BE2C (cell line): Measurements from ENCODE around the gene SEC24D.

ENCODE experiments used
- DNase-seq: peaks from one replicate; pipeline ENCODE4 v3.0.0-alpha.2; 2020
- H3K27me3 ChIP-seq: fragments of 250-450 bp; sonication (Bioruptor Pico); 2 replicates; pipeline ENCODE4 v1.5.1; 2020; ENCODE audit warnings: mild to moderate bottlenecking
- H3K36me3 ChIP-seq: fragments of 250-450 bp; sonication (Bioruptor Pico); 2 replicates; pipeline ENCODE4 v1.5.1; 2020; ENCODE audit warnings: mild to moderate bottlenecking
- H3K4me1 ChIP-seq: fragments of 250-450 bp; sonication (Bioruptor Pico); 2 replicates; pipeline ENCODE4 v1.5.1; 2020
- H3K4me3 ChIP-seq: 2 replicates; pipeline ENCODE4 v1.5.1; 2011; ENCODE audit warnings: low read depth, low read length
- H3K9me3 ChIP-seq: fragments of 250-450 bp; sonication (Bioruptor Pico); 2 replicates; pipeline ENCODE4 v1.5.1; 2020
- TF ChIP-seq, protein P1 (sequence below): IDR thresholded peaks from 2 replicates; pipeline ENCODE4 v1.5.1; 2012; ENCODE audit warnings: mild to moderate bottlenecking, low read depth, low read length

SEC24D gene

DNA sequence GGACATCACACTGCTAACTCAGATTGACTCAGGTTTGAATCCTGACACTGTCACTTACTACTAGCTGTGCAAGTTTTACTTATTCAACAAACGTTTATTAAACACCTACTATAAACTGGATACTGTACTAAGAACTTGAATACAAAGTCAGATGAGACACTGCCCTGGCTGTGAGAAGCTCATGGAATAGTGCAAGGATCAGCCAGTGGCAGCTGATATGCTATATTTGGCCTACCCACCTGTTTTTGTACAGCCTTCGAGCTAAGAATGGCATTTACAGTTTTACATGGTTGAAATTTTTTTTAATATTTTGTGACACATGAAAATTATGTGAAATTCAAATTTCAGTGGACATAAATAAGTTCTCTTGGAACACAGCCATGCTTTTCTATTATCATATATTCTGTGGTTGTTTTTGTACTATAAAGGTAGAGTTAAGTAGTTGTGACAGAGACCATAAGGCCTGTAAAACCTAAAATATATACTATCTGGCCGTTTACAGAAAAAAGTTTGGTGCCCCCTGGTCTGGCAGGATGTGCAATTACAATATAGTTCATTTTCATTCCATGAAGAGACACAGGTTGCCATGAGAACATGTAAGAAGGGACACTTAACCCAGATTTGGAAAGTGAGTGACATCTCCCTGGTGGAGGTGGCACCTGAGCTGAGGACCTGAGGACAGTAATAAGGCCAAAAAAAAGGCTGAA, 3.4 kb upstream of the SEC24D start:
- Histone ChIP-seq H3K36me3 (no peaks in the 10 kb centered on the region), H3K27me3 (no peaks in the 10 kb centered on the region)
- DNase-seq = no peak

GRCh38 chr4:118837121-118837507, 1.2 kb upstream of the SEC24D start:
- no peaks in the 10 kb centered on the region for H3K9me3 ChIP-seq
- peak overlapping the region; percentile 96 for H3K4me3 ChIP-seq
- DNase-seq = no peak
- TF ChIP-seq, protein P1, sequence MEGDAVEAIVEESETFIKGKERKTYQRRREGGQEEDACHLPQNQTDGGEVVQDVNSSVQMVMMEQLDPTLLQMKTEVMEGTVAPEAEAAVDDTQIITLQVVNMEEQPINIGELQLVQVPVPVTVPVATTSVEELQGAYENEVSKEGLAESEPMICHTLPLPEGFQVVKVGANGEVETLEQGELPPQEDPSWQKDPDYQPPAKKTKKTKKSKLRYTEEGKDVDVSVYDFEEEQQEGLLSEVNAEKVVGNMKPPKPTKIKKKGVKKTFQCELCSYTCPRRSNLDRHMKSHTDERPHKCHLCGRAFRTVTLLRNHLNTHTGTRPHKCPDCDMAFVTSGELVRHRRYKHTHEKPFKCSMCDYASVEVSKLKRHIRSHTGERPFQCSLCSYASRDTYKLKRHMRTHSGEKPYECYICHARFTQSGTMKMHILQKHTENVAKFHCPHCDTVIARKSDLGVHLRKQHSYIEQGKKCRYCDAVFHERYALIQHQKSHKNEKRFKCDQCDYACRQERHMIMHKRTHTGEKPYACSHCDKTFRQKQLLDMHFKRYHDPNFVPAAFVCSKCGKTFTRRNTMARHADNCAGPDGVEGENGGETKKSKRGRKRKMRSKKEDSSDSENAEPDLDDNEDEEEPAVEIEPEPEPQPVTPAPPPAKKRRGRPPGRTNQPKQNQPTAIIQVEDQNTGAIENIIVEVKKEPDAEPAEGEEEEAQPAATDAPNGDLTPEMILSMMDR = no peak
- H3K4me1 ChIP-seq = no peaks in the 10 kb centered on the region
- no peaks in the 10 kb centered on the region for H3K27me3 ChIP-seq
- peaks cover 14% of the 10 kb centered on the region for H3K36me3 ChIP-seq

More for the DNA sequence above, 3.4 kb upstream of the SEC24D start:
- H3K4me3 ChIP-seq = no peak overlapping the region
- TF ChIP-seq, protein P1 = no peak
- no peaks in the 10 kb centered on the region for H3K9me3 ChIP-seq
- H3K4me1 ChIP-seq = no peaks in the 10 kb centered on the region

DNA sequence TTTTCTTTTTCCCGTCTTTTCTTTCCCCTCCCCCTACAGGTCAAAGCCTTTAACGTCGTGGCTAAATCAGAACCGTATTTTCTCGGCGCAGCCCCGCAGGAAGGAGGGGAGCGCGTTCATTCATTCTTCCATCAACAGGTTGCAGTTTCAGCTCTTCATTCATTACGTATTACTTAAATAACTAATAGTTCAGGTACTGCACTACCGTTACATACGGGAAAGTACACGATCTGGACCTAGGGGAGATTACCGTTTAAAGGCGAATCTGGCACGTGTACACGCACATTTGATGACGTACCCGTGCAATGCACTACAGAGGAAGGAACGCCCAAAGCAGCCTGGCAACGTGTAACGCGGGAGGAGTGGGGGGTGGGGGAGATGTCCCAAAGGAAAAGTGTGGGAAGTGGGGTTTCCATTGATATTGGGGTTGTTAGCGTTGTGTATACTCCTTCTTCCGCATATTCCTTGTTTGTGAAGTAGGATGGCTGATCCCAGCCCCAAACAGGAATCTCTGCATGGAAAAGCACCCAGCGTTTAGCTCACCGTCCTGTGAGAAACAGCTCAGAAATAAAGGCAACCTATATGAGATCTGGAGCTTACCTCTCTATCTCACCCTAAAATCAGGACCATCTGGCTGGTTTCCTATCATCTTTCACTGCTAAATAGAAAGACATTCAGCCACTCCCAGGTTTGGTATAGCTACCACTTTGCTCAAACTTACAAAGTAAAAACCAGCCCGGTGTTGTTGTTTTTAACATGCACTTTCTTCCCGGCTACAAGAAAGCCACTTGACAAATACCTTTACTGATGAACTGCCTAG, 585 bp upstream of the SEC24D start:
- TF ChIP-seq, protein P1 = no peak
- H3K4me3 ChIP-seq = peak overlapping the region; percentile 96
- DNase-seq = peak; percentile 63
- no peaks in the 10 kb centered on the region for H3K4me1 ChIP-seq
- peaks cover 20% of the 10 kb centered on the region for H3K36me3 ChIP-seq
- H3K27me3 ChIP-seq = no peaks in the 10 kb centered on the region
- no peaks in the 10 kb centered on the region for H3K9me3 ChIP-seq

DNA sequence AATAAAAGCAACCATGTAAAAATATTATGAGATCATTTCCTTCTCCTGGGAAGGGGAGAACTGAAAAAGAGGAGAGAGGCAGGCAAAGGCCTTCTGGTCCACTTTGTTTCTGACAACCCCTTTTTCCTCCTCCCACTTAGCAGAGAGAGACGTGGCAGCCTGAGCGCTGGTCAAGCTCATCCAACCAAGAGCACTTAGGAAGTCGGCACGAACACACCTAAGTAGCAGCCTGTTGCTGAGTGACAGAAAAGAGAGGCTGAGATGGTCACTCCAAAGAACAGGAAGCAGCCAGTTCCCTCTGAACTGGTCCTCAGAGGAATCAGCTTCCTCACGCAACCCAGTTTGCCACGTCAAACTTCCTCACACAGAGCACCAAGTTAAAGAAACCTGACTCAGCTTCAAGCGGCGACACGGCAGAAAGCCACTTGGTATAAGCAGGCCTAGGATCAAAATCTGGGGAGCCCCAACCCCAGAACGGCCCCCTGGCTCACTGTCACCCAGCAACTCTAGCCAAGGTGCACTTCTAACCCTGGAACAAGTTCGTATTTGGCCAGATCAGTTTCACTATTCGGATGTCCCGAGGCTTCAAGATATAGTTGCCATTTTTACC, 861 bp downstream of the SEC24D start:
- Histone ChIP-seq H3K27me3 (no peaks in the 10 kb centered on the region), H3K4me3 (peak overlapping the region; percentile 96), H3K36me3 (peaks cover 29% of the 10 kb centered on the region), H3K4me1 (no peaks in the 10 kb centered on the region), H3K9me3 (no peaks in the 10 kb centered on the region)
- TF ChIP-seq, protein P1 = no peak
- DNase-seq = peak; percentile 60

- Histone ChIP-seq H3K27me3 (no peaks in the 10 kb centered on the region), H3K36me3 (peaks cover 39% of the 10 kb centered on the region), H3K9me3 (no peaks in the 10 kb centered on the region), H3K4me1 (no peaks in the 10 kb centered on the region), H3K4me3 (peak overlapping the region; percentile 96)
- DNase-seq = no peak
- TF ChIP-seq, protein P1 = no peak
These were observed 1.9 kb downstream of the SEC24D start for GRCh38 chr4:118834070-118834469.
